ENCODE data around the gene SMPD1.

DNA sequence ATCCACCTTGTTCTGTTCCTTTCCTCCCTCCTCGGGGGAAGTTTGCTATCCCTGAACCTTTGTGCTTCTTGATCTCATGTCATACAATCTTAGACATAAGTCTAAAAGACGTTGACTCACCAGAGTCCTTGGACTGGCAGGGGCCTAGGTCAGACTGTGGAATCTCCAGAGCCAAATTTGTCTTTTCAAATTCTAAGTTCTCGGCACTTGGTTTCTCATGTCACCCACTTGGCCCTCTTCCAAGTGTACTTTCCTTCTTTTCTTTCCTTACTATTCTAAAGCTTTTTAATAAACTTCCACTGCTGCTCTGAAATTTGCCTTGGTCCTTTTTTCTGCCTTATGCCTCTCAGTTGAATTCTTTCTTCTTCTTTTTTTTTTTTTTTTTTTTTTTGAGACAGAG is 30.1 kb upstream of the SMPD1 start:
- TF ChIP-seq, protein P1, sequence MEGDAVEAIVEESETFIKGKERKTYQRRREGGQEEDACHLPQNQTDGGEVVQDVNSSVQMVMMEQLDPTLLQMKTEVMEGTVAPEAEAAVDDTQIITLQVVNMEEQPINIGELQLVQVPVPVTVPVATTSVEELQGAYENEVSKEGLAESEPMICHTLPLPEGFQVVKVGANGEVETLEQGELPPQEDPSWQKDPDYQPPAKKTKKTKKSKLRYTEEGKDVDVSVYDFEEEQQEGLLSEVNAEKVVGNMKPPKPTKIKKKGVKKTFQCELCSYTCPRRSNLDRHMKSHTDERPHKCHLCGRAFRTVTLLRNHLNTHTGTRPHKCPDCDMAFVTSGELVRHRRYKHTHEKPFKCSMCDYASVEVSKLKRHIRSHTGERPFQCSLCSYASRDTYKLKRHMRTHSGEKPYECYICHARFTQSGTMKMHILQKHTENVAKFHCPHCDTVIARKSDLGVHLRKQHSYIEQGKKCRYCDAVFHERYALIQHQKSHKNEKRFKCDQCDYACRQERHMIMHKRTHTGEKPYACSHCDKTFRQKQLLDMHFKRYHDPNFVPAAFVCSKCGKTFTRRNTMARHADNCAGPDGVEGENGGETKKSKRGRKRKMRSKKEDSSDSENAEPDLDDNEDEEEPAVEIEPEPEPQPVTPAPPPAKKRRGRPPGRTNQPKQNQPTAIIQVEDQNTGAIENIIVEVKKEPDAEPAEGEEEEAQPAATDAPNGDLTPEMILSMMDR (conservative IDR thresholded peaks at IDR 0.05 in 1 of 2, IDR thresholded peaks at IDR 0.05 in 1 of 2; ENCODE audit: low read depth in 1 of 2, low read length in 2 of 2): no peak
- no peak for TF ChIP-seq EZH2 (IDR thresholded peaks at IDR 0.05; ENCODE audit: low read length, missing control alignments)
